OCI-LY1 (cell line): Measurements from ENCODE around the gene BHLHE23.

ENCODE experiments used
- H2AFZ ChIP-seq: fragments of 200-600 bp; sonication (generic), shearing (Covaris generic); 2 replicates; pipeline ENCODE4 v1.6.0; 2014; ENCODE audit warnings: antibody characterized with exemption, mild to moderate bottlenecking, low read length
- H3F3A ChIP-seq: fragments of 200-600 bp; sonication (generic), shearing (Covaris generic); 2 replicates; pipeline ENCODE4 v1.6.0; 2014; ENCODE audit warnings: mild to moderate bottlenecking, antibody characterized with exemption, low read length, moderate library complexity; ENCODE audit not compliant: insufficient read depth
- H3K27ac ChIP-seq: fragments of 200-600 bp; sonication (generic); 2 replicates; pipeline ENCODE4 v1.5.1; 2014; ENCODE audit warnings: low read length, mixed run types, mild to moderate bottlenecking, low read depth; ENCODE audit not compliant: poor library complexity, severe bottlenecking
- H3K27me3 ChIP-seq: fragments of 200-600 bp; sonication (generic); 2 replicates; pipeline ENCODE4 v1.6.0; 2014; ENCODE audit warnings: antibody characterized with exemption, mild to moderate bottlenecking, low read length, moderate library complexity; ENCODE audit not compliant: insufficient read depth
- H3K36me3 ChIP-seq: fragments of 200-600 bp; sonication (generic); 2 replicates; pipeline ENCODE4 v1.6.1; 2014; ENCODE audit warnings: mild to moderate bottlenecking, antibody characterized with exemption, low read length, moderate library complexity, mixed read lengths; ENCODE audit not compliant: insufficient read depth
- H3K4me1 ChIP-seq: fragments of 200-600 bp; sonication (generic); 2 replicates; pipeline ENCODE4 v1.5.1; 2014; ENCODE audit warnings: mild to moderate bottlenecking, low read length, moderate library complexity; ENCODE audit not compliant: insufficient read depth, severe bottlenecking
- H3K4me2 ChIP-seq: fragments of 200-600 bp; sonication (generic), shearing (Covaris generic); 2 replicates; pipeline ENCODE4 v1.6.1; 2014; ENCODE audit warnings: low read length
- H3K4me3 ChIP-seq: fragments of 200-600 bp; sonication (generic); 2 replicates; pipeline ENCODE4 v1.5.1; 2014; ENCODE audit warnings: low read length, low read depth, mild to moderate bottlenecking, mixed read lengths; ENCODE audit not compliant: poor library complexity, severe bottlenecking
- H3K79me2 ChIP-seq: fragments of 200-600 bp; shearing (Covaris generic); 2 replicates; pipeline ENCODE4 v1.6.1; 2016; ENCODE audit warnings: mixed run types, low read length, mixed read lengths; ENCODE audit not compliant: insufficient read depth
- H3K9ac ChIP-seq: fragments of 200-600 bp; sonication (generic), shearing (Covaris generic); 2 replicates; pipeline ENCODE4 v1.6.1; 2014; ENCODE audit warnings: mild to moderate bottlenecking, low read length, mixed read lengths
- H3K9me2 ChIP-seq: fragments of 200-600 bp; sonication (generic), shearing (Covaris generic); 2 replicates; pipeline ENCODE4 v1.6.1; 2014; ENCODE audit warnings: low read depth, mild to moderate bottlenecking, low read length, mixed read lengths
- H3K9me3 ChIP-seq: fragments of 200-600 bp; shearing (Covaris generic); 2 replicates; pipeline ENCODE4 v1.6.1; 2014; ENCODE audit warnings: low read length, mixed read lengths
- H4K20me1 ChIP-seq: fragments of 200-600 bp; sonication (generic), shearing (Covaris generic); 2 replicates; pipeline ENCODE4 v1.6.0; 2016; ENCODE audit warnings: mild to moderate bottlenecking, low read length; ENCODE audit not compliant: insufficient read depth
- CTCF ChIP-seq: fragments of 200-600 bp; sonication (generic), shearing (Covaris generic); IDR thresholded peaks from 2 replicates; pipeline ENCODE4 v1.5.1; 2017; ENCODE audit warnings: mild to moderate bottlenecking, antibody characterized with exemption, low read length, moderate library complexity, mixed read lengths
- EZH2 ChIP-seq: fragments of 200-600 bp; sonication (generic), shearing (Covaris generic); IDR thresholded peaks from 2 replicates; pipeline ENCODE4 v1.8.0; 2017; ENCODE audit warnings: borderline replicate concordance, mixed run types, mild to moderate bottlenecking, antibody characterized with exemption, low read length, moderate library complexity, mixed read lengths

BHLHE23 gene

DNA sequence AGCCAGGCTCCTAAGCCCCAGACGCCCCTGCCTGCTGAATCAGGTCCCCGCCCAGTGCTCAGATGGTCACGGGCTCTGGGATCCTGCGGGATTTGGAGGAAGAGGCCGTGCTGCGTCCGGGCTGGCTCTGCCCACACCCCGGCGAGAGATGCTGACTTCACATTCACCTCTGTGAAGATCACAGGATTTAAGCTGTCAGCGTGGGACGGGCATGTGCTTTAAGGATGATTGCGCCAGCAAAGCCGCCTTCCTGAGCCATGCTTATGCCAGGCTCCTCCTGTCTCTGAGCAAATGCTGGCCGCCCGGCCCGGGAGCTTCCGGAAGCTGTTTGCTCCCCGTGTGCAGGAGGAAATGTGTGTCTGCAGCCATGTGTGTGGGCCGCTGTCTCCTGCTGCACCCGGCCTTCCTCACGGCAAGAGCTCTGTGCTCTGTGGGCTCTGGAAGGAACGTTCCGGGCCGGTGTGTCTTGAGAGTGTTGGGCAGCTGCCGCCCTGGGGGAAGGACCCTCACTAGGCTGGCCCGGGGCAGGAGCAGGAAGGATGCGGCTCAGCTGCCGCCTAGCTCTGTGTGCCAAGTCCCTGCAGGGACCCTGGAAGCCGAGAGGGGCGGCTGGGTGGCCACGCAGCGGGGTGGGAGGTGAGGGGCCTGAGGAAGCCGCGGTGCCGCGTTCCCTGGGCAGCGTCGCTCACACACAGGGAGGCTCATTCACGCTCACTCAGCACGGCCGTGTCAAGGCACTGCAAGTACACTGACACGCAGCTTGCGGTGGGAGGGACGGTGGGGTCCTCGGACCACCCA, 19.0 kb upstream of the BHLHE23 start:
- H3K36me3 ChIP-seq: no peaks in the 10 kb centered on the region
- H3K79me2 ChIP-seq: no peaks in the 10 kb centered on the region
- no peak overlapping the region for H3K27ac ChIP-seq
- no peaks in the 10 kb centered on the region for H4K20me1 ChIP-seq
- H3K4me2 ChIP-seq: no peak overlapping the region
- H3K9me3 ChIP-seq: no peaks in the 10 kb centered on the region; the same call in 1 of the 2 replicates
- H3K4me3 ChIP-seq: no peak overlapping the region
- H3K9ac ChIP-seq: no peak overlapping the region
- H3K4me1 ChIP-seq: no peaks in the 10 kb centered on the region
- TF ChIP-seq EZH2 (no peak), CTCF (no peak)
- H3F3A ChIP-seq: no peaks in the 10 kb centered on the region
- no peak overlapping the region for H2AFZ ChIP-seq
- H3K9me2 ChIP-seq: no peaks in the 10 kb centered on the region
- peaks cover 4% of the 10 kb centered on the region; the same call in 1 of the 2 replicates for H3K27me3 ChIP-seq

- Histone ChIP-seq H3F3A (no peaks in the 10 kb centered on the region), H3K4me1 (no peaks in the 10 kb centered on the region), H4K20me1 (no peaks in the 10 kb centered on the region), H3K9me2 (no peaks in the 10 kb centered on the region), H3K36me3 (no peaks in the 10 kb centered on the region), H3K27me3 (peaks cover 9% of the 10 kb centered on the region; the same call in 1 of the 2 replicates), H3K9ac (no peak overlapping the region), H3K9me3 (no peaks in the 10 kb centered on the region; the same call in 1 of the 2 replicates), H3K79me2 (no peaks in the 10 kb centered on the region), H3K4me3 (no peak overlapping the region), H3K27ac (no peak overlapping the region), H2AFZ (no peak overlapping the region), H3K4me2 (no peak overlapping the region)
- no peak for TF ChIP-seq CTCF
- TF ChIP-seq EZH2: no peak
Measured at GRCh38 chr20:63024573-63025392, 18.0 kb upstream of the BHLHE23 start.

- no peaks in the 10 kb centered on the region for H3K79me2 ChIP-seq
- no peaks in the 10 kb centered on the region for H3K9me2 ChIP-seq
- no peak overlapping the region for H3K27ac ChIP-seq
- no peaks in the 10 kb centered on the region for H3K4me1 ChIP-seq
- no peaks in the 10 kb centered on the region for H3F3A ChIP-seq
- no peak overlapping the region for H3K9ac ChIP-seq
- H3K4me2 ChIP-seq: no peak overlapping the region
- no peaks in the 10 kb centered on the region for H3K36me3 ChIP-seq
- TF ChIP-seq EZH2: no peak
- H3K9me3 ChIP-seq: no peaks in the 10 kb centered on the region; the same call in 1 of the 2 replicates
- H4K20me1 ChIP-seq: no peaks in the 10 kb centered on the region
- H2AFZ ChIP-seq: no peak overlapping the region
- peaks cover 9% of the 10 kb centered on the region; the same call in 1 of the 2 replicates for H3K27me3 ChIP-seq
- H3K4me3 ChIP-seq: no peak overlapping the region
Measured at GRCh38 chr20:63023936-63024571, 17.3 kb upstream of the BHLHE23 start.
